ENCODE results near the gene C1orf216. TPM values are rescaled to one million over a fixed set of nuclear protein-coding genes. Genes with fewer than 3 reads are reported as not detected.

C1orf216 gene
- total RNA-seq, 1 experiment from 2014 or later: 10.1 TPM

- ChIA-PET POLR2A (interaction anchor here (1.8 kb wide), 1 partner anchor 43 kb away, joined by 6 read pairs; the partner anchor contains the start of gene CLSPN), CTCF (interaction anchor here (0.5 to 7.1 kb wide), 45 partner anchors 11 to 503 kb away, joined by 3 to 104 read pairs (median 5); partner anchors contain the start of genes C1orf216, CLSPN, KIAA0319L and TFAP2E)
- DNase-seq (ENCODE audit: low spot score): peak; percentile 61
- Mint-ChIP-seq H3K4me3 (no peak overlapping the region), H3K27ac (peak overlapping the region; percentile 56; the same call in 1 of the 2 replicates), H3K9me3 (no peaks in the 10 kb centered on the region), H3K27me3 (ENCODE audit: low read depth) (no peaks in the 10 kb centered on the region), H3K36me3 (no peaks in the 10 kb centered on the region), H3K4me1 (peaks cover 11% of the 10 kb centered on the region)
- ATAC-seq: peak; percentile 94
- TF ChIP-seq CTCF (IDR thresholded peaks at IDR 0.05) (peak; percentile 76), FOXJ3 (CRISPR knock-in tag; IDR thresholded peaks at IDR 0.05; ENCODE audit: borderline replicate concordance) (no peak)
Measured at GRCh38 chr1:35726450-35727433, 8.1 kb upstream of the C1orf216 start.

- TF ChIP-seq STAT6 (CRISPR knock-in tag; conservative IDR thresholded peaks at IDR 0.05; ENCODE audit: low read depth) (no peak), ERG (CRISPR knock-in tag; IDR thresholded peaks at IDR 0.05) (no peak), MYBL2 (CRISPR knock-in tag; IDR thresholded peaks at IDR 0.05) (no peak), RELA (CRISPR knock-in tag; IDR thresholded peaks at IDR 0.05; ENCODE audit: borderline replicate concordance) (no peak), FOXP1 (CRISPR knock-in tag; IDR thresholded peaks at IDR 0.05; ENCODE audit: borderline replicate concordance) (no peak), NR3C1 (CRISPR knock-in tag; conservative IDR thresholded peaks at IDR 0.05; ENCODE audit: low read depth) (no peak), ZBTB21 (CRISPR knock-in tag; IDR thresholded peaks at IDR 0.05; ENCODE audit: borderline replicate concordance) (no peak), NR2C2 (CRISPR knock-in tag; IDR thresholded peaks at IDR 0.05) (no peak), RORB (CRISPR knock-in tag; IDR thresholded peaks at IDR 0.05) (no peak), ZNF423 (CRISPR knock-in tag; IDR thresholded peaks at IDR 0.05) (no peak), E2F1 (CRISPR knock-in tag; IDR thresholded peaks at IDR 0.05) (no peak), ATF2 (CRISPR knock-in tag; IDR thresholded peaks at IDR 0.05; ENCODE audit: borderline replicate concordance, low read depth) (no peak)
- no peak for DNase-seq (ENCODE audit: low spot score)
- Mint-ChIP-seq H3K4me3 (no peak overlapping the region), H3K9me3 (no peaks in the 10 kb centered on the region), H3K4me1 (peaks cover 11% of the 10 kb centered on the region), H3K36me3 (no peaks in the 10 kb centered on the region), H3K27me3 (ENCODE audit: low read depth) (peaks cover 3% of the 10 kb centered on the region; the same call in 1 of the 2 replicates), H3K27ac (peak overlapping the region; percentile 45; the same call in 1 of the 2 replicates)
- CTCF ChIA-PET: interaction anchor here (0.8 to 7.1 kb wide), 15 partner anchors 10 to 273 kb away, joined by 3 to 104 read pairs (median 15); partner anchors contain the start of genes C1orf216, CLSPN and TFAP2E
- POLR2A ChIA-PET: no interaction called here
- peak; percentile 30; the same call in 1 of the 2 replicates for ATAC-seq
Measured at GRCh38 chr1:35725596-35725995, 6.9 kb upstream of the C1orf216 start.

Data from WTC11 (cell line).